Keratinocyte (primary cell): ENCODE measurements around the gene DNMT3A. TPM values are rescaled to one million over a fixed set of nuclear protein-coding genes. Genes with fewer than 3 reads are reported as not detected.

Experiments
- DNase-seq: peaks from one replicate; pipeline ENCODE4 v3.0.0-alpha.2; 2011; ENCODE audit warnings: low read depth, missing footprints, low spot score
- FAIRE-seq: peaks from 2 replicates; lab custom pipeline; 2011; peaks lifted over from hg19 to GRCh38; lab: Jason Lieb, UNC
- H2AFZ ChIP-seq: 2 replicates; pipeline ENCODE4 v1.6.0; 2012; ENCODE audit warnings: low read length, control low read depth, inconsistent platforms; ENCODE audit not compliant: control insufficient read depth
- H3K27ac ChIP-seq: 2 replicates; pipeline ENCODE4 v1.5.1; 2011; ENCODE audit warnings: low read length; ENCODE audit not compliant: control insufficient read depth, insufficient read depth
- H3K27me3 ChIP-seq: 3 replicates; pipeline ENCODE4 v1.6.0; 2011; ENCODE audit warnings: low read length; ENCODE audit not compliant: control insufficient read depth, insufficient read depth; ENCODE audit errors: extremely low read depth
- H3K36me3 ChIP-seq, 2 experiments: 2 replicates in 1 of 2; 3 replicates in 1 of 2; pipeline ENCODE4 v1.5.1; 2011; ENCODE audit warnings: low read length in 2 of 2, mild to moderate bottlenecking in 1 of 2; ENCODE audit not compliant: control insufficient read depth in 2 of 2, insufficient read depth in 2 of 2; ENCODE audit errors: extremely low read depth in 1 of 2
- H3K4me1 ChIP-seq: 3 replicates; pipeline ENCODE4 v1.5.1; 2011; ENCODE audit warnings: low read length; ENCODE audit not compliant: control insufficient read depth, insufficient read depth; ENCODE audit errors: extremely low read depth
- H3K4me2 ChIP-seq: 3 replicates; pipeline ENCODE4 v1.6.0; 2011; ENCODE audit warnings: low read depth, low read length; ENCODE audit not compliant: control insufficient read depth, insufficient read depth; ENCODE audit errors: extremely low read depth
- H3K4me3 ChIP-seq, 3 experiments: fragments of 200-600 bp in 1 of 3; sonication (generic) in 1 of 3; 2 replicates in 2 of 3; 3 replicates in 1 of 3; pipeline ENCODE4 v1.5.1; 2011 to 2016; ENCODE audit warnings: low read length in 3 of 3, mild to moderate bottlenecking in 3 of 3, control low read depth in 2 of 3, inconsistent platforms in 1 of 3, low read depth in 1 of 3, mixed read lengths in 1 of 3, mixed run types in 1 of 3, moderate library complexity in 1 of 3; ENCODE audit not compliant: control insufficient read depth in 2 of 3, insufficient read depth in 2 of 3; ENCODE audit errors: extremely low read depth in 1 of 3
- H3K79me2 ChIP-seq: 2 replicates; pipeline ENCODE4 v1.6.0; 2012; ENCODE audit warnings: low read length; ENCODE audit not compliant: control insufficient read depth, insufficient read depth
- H3K9ac ChIP-seq: 3 replicates; pipeline ENCODE4 v1.6.0; 2011; ENCODE audit warnings: low read length; ENCODE audit not compliant: control insufficient read depth, insufficient read depth; ENCODE audit errors: extremely low read depth
- H3K9me1 ChIP-seq: 3 replicates; pipeline ENCODE4 v1.6.0; 2011; ENCODE audit warnings: low read length; ENCODE audit not compliant: control insufficient read depth, insufficient read depth; ENCODE audit errors: extremely low read depth
- H3K9me3 ChIP-seq: 2 replicates; pipeline ENCODE4 v1.5.1; 2012; ENCODE audit warnings: low read depth, low read length; ENCODE audit not compliant: control insufficient read depth
- H4K20me1 ChIP-seq: 3 replicates; pipeline ENCODE4 v1.6.0; 2011; ENCODE audit warnings: low read length; ENCODE audit not compliant: control insufficient read depth, insufficient read depth; ENCODE audit errors: extremely low read depth
- EZH2 ChIP-seq: IDR thresholded peaks from one replicate; pipeline ENCODE4 v1.6.1; 2012; ENCODE audit warnings: inconsistent platforms, mild to moderate bottlenecking, low read length, moderate library complexity
- dilution Hi-C: fragments of 300-500 bp; cut with MboI; formaldehyde crosslinking; loops from one replicate; pipeline ENCODE4 v1.7.0; 2020; ENCODE audit warnings: low sequenced_read_pairs; ENCODE audit not compliant: extremely low pct_ligation_motif_present
- polyA plus RNA-seq, 5 experiments: library from polyadenylated mRNA; depleted of rRNA in 3 of 5; stranded (reverse) in 3 of 5; stranded (forward) in 1 of 5; unstranded in 1 of 5; fragments of >200 nt; gene quantifications; 1 replicate in 1 of 5; 2 replicates in 3 of 5; 3 replicates in 1 of 5; pipeline versions ENCODE4 v1.2.1 to v1.2.3, GENCODE V29; 2011 to 2012; ENCODE audit warnings: missing spikeins in 2 of 5, low read depth in 1 of 5, low replicate concordance in 1 of 5
- TF ChIP-seq, protein P1 (sequence below), 3 experiments: IDR thresholded peaks in 1 of 3; conservative IDR thresholded peaks in 1 of 3; optimal IDR thresholded peaks in 1 of 3; 2 replicates in 2 of 3; 3 replicates in 1 of 3; pipeline versions ENCODE3 to v1.5.1; 2011; ENCODE audit warnings: low read length in 3 of 3, mild to moderate bottlenecking in 3 of 3, moderate library complexity in 2 of 3, control low read depth in 1 of 3, inconsistent platforms in 1 of 3; ENCODE audit not compliant: insufficient read depth in 2 of 3; ENCODE audit errors: extremely low read depth in 1 of 3

DNMT3A gene
- polyA plus RNA-seq, 1 donor (not counting 4 experiments of a cell fraction or from before 2014, with no cell fraction given) = 1.5 TPM

DNA sequence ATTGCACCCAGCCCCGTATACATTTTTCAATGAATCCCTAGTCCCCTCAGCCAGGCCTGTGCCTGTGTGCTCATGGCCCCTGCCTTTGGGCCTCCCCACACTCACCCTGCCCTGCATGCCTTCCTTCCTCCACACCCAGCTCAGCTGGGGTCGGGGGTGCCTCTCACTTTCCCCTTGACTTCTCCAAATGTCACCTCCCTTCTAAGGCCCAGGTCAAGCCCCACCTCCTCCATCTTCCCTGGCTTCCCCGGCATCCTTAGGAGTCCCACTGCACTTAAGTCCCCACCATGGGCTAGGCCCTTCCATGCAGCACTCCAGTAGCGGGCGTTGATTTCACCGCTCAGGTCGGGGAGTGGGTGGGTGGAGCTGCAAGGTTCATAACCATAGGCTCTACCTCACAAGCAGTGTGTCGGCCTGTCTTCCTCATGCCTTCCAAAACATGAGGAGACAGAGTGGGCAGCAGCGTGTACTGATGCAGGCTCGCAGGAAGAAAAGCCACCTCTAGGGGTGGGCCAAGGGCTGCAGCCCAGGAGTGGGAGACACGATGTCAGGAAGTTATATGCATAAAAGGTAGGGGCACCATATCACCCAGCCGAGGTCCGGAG lies 47.7 kb downstream of the DNMT3A start:
- Histone ChIP-seq H4K20me1 (no peaks in the 10 kb centered on the region), H3K36me3 (no peaks in the 10 kb centered on the region), H3K9me1 (no peaks in the 10 kb centered on the region), H3K4me2 (no peak overlapping the region), H2AFZ (no peak overlapping the region), H3K9ac (no peak overlapping the region), H3K79me2 (no peaks in the 10 kb centered on the region), H3K27me3 (no peaks in the 10 kb centered on the region), H3K4me1 (peaks cover 8% of the 10 kb centered on the region), H3K9me3 (no peaks in the 10 kb centered on the region), H3K27ac (no peak overlapping the region), H3K4me3 (no peak overlapping the region)
- TF ChIP-seq, protein P1, sequence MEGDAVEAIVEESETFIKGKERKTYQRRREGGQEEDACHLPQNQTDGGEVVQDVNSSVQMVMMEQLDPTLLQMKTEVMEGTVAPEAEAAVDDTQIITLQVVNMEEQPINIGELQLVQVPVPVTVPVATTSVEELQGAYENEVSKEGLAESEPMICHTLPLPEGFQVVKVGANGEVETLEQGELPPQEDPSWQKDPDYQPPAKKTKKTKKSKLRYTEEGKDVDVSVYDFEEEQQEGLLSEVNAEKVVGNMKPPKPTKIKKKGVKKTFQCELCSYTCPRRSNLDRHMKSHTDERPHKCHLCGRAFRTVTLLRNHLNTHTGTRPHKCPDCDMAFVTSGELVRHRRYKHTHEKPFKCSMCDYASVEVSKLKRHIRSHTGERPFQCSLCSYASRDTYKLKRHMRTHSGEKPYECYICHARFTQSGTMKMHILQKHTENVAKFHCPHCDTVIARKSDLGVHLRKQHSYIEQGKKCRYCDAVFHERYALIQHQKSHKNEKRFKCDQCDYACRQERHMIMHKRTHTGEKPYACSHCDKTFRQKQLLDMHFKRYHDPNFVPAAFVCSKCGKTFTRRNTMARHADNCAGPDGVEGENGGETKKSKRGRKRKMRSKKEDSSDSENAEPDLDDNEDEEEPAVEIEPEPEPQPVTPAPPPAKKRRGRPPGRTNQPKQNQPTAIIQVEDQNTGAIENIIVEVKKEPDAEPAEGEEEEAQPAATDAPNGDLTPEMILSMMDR (optimal IDR thresholded peaks at IDR 0.05 in 1 of 3, IDR thresholded peaks at IDR 0.05 in 1 of 3, conservative IDR thresholded peaks at IDR 0.05 in 1 of 3; ENCODE audit: extremely low read depth in 1 of 3, insufficient read depth in 2 of 3, low read length in 3 of 3) = no peak
- no peak for TF ChIP-seq EZH2
- FAIRE-seq = no peak
- no peak for DNase-seq
- dilution Hi-C loops = no loop called here

DNA sequence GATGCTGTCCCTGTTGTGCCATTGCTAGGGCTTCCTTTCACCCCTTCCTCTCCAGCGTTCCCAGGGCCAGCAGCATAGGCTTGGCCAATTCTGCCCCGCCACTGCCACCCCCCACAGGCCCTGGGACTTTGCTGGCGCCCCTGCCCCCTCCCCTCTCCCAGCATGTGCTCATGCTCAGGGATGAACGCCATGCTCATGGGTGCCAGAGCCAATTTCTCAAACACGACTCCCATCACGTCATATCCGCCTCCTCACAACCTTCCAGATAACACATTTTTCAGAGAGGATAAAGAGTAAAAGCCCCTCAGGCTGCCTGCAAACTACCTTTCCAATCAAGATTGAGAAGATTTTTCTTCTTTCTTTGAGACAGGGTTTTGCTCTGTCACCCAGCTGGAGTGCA lies 48.6 kb downstream of the DNMT3A start:
- no peaks in the 10 kb centered on the region for H3K36me3 ChIP-seq
- H3K4me1 ChIP-seq = peaks cover 8% of the 10 kb centered on the region
- H2AFZ ChIP-seq = no peak overlapping the region
- FAIRE-seq (no peak), DNase-seq (no peak)
- no peaks in the 10 kb centered on the region for H3K79me2 ChIP-seq
- H3K27me3 ChIP-seq = no peaks in the 10 kb centered on the region
- TF ChIP-seq EZH2 = no peak
- TF ChIP-seq, protein P1 (optimal IDR thresholded peaks at IDR 0.05 in 1 of 3, IDR thresholded peaks at IDR 0.05 in 1 of 3, conservative IDR thresholded peaks at IDR 0.05 in 1 of 3; ENCODE audit: extremely low read depth in 1 of 3, insufficient read depth in 2 of 3, low read length in 3 of 3) = no peak
- H3K9me3 ChIP-seq = no peaks in the 10 kb centered on the region
- dilution Hi-C loops = no loop called here
- no peaks in the 10 kb centered on the region for H3K9me1 ChIP-seq
- H3K4me2 ChIP-seq = no peak overlapping the region
- no peak overlapping the region for H3K27ac ChIP-seq
- no peak overlapping the region for H3K4me3 ChIP-seq
- no peak overlapping the region for H3K9ac ChIP-seq
- no peaks in the 10 kb centered on the region for H4K20me1 ChIP-seq
